MV-4-11 (cell line): Measurements from ENCODE around the gene JPH4.

Experiments
- DNase-seq: peaks from one replicate; lab custom pipeline; 2025; lab: John Stamatoyannopoulos, UW

The JPH4 gene

GRCh38 chr14:23579739-23580138 is 1.1 kb upstream of the JPH4 start:
- DNase-seq: no peak

- DNase-seq: no peak
These were observed 681 bp upstream of the JPH4 start for GRCh38 chr14:23579311-23579630.

GRCh38 chr14:23577710-23578392 is 739 bp downstream of the JPH4 start:
- DNase-seq: no peak

- DNase-seq: no peak
These were observed 1.4 kb downstream of the JPH4 start for GRCh38 chr14:23577004-23577681.

GRCh38 chr14:23573384-23574015 is 5.1 kb downstream of the JPH4 start:
- DNase-seq: no peak

GRCh38 chr14:23572836-23573235 is 5.8 kb downstream of the JPH4 start:
- no peak for DNase-seq

GRCh38 chr14:23572524-23572828 is 6.1 kb downstream of the JPH4 start:
- peak; percentile 38 for DNase-seq

GRCh38 chr14:23571701-23572523 is 6.7 kb downstream of the JPH4 start:
- DNase-seq: no peak

- no peak for DNase-seq
These were observed 7.6 kb downstream of the JPH4 start for GRCh38 chr14:23570806-23571483.

GRCh38 chr14:23569443-23570151 is 9.0 kb downstream of the JPH4 start:
- no peak for DNase-seq

GRCh38 chr14:23568600-23569331 is 9.8 kb downstream of the JPH4 start:
- peak; percentile 61 for DNase-seq

- DNase-seq: no peak
These were observed 10.5 kb downstream of the JPH4 start for GRCh38 chr14:23568021-23568599.

- DNase-seq: peak; percentile 75
These were observed 11.2 kb downstream of the JPH4 start, which contains the start of gene AP1G2 for GRCh38 chr14:23567186-23568020. Gene AP1G2 (minus strand): TSS chr14:23567791. CDS start chr14:23567314, 477 bp downstream.

GRCh38 chr14:23566778-23567185 is 11.8 kb downstream of the JPH4 start:
- DNase-seq: no peak

- no peak for DNase-seq
These were observed 12.3 kb downstream of the JPH4 start for GRCh38 chr14:23566112-23566777.

- DNase-seq: no peak
These were observed 13.0 kb downstream of the JPH4 start for GRCh38 chr14:23565626-23566025.

GRCh38 chr14:23564876-23565275 is 13.7 kb downstream of the JPH4 start:
- no peak for DNase-seq

- no peak for DNase-seq
These were observed 14.3 kb downstream of the JPH4 start for GRCh38 chr14:23564181-23564812.
